Liver (tissue), 9 donors: ENCODE results near the gene C1R. TPM values are rescaled to one million over a fixed set of nuclear protein-coding genes. Genes with fewer than 3 reads are reported as not detected.

Source experiments
- DNase-seq: peaks from one replicate; pipeline ENCODE4 v3.0.0-alpha.2; 2017; ENCODE audit warnings: low spot score
- H3K27ac ChIP-seq, 2 donors: one replicate each; pipeline ENCODE4 v1.7.0; 2013; ENCODE audit warnings: inconsistent platforms in 2 of 2, low read length in 2 of 2, control low read depth in 1 of 2, low read depth in 1 of 2, mild to moderate bottlenecking in 1 of 2
- H3K27me3 ChIP-seq, 4 donors: one replicate each; pipeline versions ENCODE4 v1.6.1 to v1.7.0; 2013; ENCODE audit warnings: low read length in 3 of 4, inconsistent platforms in 1 of 4, mild to moderate bottlenecking in 1 of 4, moderate library complexity in 1 of 4; ENCODE audit not compliant: control insufficient read depth in 4 of 4, insufficient read depth in 4 of 4
- H3K36me3 ChIP-seq, 4 donors: one replicate each; pipeline versions ENCODE4 v1.6.1 to v1.7.0; 2013; ENCODE audit warnings: low read length in 3 of 4, mild to moderate bottlenecking in 3 of 4, low read depth in 1 of 4, moderate library complexity in 1 of 4; ENCODE audit not compliant: control insufficient read depth in 4 of 4, insufficient read depth in 3 of 4
- H3K4me1 ChIP-seq, 4 donors: one replicate each; pipeline versions ENCODE4 v1.6.1 to v1.7.0; 2013; ENCODE audit warnings: low read length in 3 of 4, mild to moderate bottlenecking in 3 of 4, moderate library complexity in 1 of 4; ENCODE audit not compliant: control insufficient read depth in 4 of 4, insufficient read depth in 4 of 4
- H3K4me3 ChIP-seq, 3 donors: one replicate each; pipeline versions ENCODE4 v1.6.1 to v1.7.0; 2013; ENCODE audit warnings: low read length in 3 of 3, control low read depth in 1 of 3, low read depth in 1 of 3, mild to moderate bottlenecking in 1 of 3
- H3K9ac ChIP-seq, 2 donors: one replicate each; pipeline ENCODE4 v1.7.0; 2013; ENCODE audit warnings: low read length in 2 of 2, mild to moderate bottlenecking in 2 of 2, moderate library complexity in 2 of 2, control low read depth in 1 of 2, low read depth in 1 of 2
- H3K9me3 ChIP-seq, 4 donors: one replicate each; pipeline versions ENCODE4 v1.6.1 to v1.7.0; 2013; ENCODE audit warnings: low read length in 3 of 4; ENCODE audit not compliant: control insufficient read depth in 4 of 4
- EGR1 ChIP-seq, 2 donors: IDR thresholded peaks; 2 replicates each; pipeline ENCODE4 v1.6.1; 2016 to 2018; ENCODE audit warnings: antibody characterized with exemption in 2 of 2, low read depth in 2 of 2
- FOXA1 ChIP-seq: IDR thresholded peaks from 2 replicates; pipeline ENCODE4 v1.6.1; 2016; ENCODE audit warnings: antibody characterized with exemption
- FOXA2 ChIP-seq: IDR thresholded peaks from 2 replicates; pipeline ENCODE4 v1.6.1; 2016; ENCODE audit warnings: antibody characterized with exemption
- GABPA ChIP-seq, 2 donors: IDR thresholded peaks in 1 of 2; conservative IDR thresholded peaks in 1 of 2; 2 replicates each; pipeline ENCODE4 v1.6.1; 2016; ENCODE audit warnings: antibody characterized with exemption in 2 of 2, mild to moderate bottlenecking in 1 of 2, moderate library complexity in 1 of 2
- HNF4A ChIP-seq, 2 donors: conservative IDR thresholded peaks; 2 replicates each; pipeline ENCODE4 v1.6.1; 2016; ENCODE audit warnings: antibody characterized with exemption in 2 of 2, mild to moderate bottlenecking in 2 of 2
- HNF4G ChIP-seq: IDR thresholded peaks from 2 replicates; pipeline ENCODE4 v1.6.1; 2016; ENCODE audit warnings: antibody characterized with exemption
- JUND ChIP-seq, 2 donors: IDR thresholded peaks; 2 replicates each; pipeline ENCODE4 v1.6.1; 2016; ENCODE audit warnings: antibody characterized with exemption in 2 of 2
- NR2F2 ChIP-seq: IDR thresholded peaks from 2 replicates; pipeline ENCODE4 v1.6.1; 2016; ENCODE audit warnings: antibody characterized with exemption
- RAD21 ChIP-seq, 2 donors: IDR thresholded peaks; 2 replicates each; pipeline ENCODE4 v1.6.1; 2016; ENCODE audit warnings: antibody characterized with exemption in 2 of 2, mild to moderate bottlenecking in 2 of 2
- RXRA ChIP-seq, 2 donors: IDR thresholded peaks; 2 replicates each; pipeline ENCODE4 v1.6.1; 2017 to 2018; ENCODE audit warnings: antibody characterized with exemption in 2 of 2, mild to moderate bottlenecking in 1 of 2
- SP1 ChIP-seq: IDR thresholded peaks from 2 replicates; pipeline ENCODE4 v1.6.1; 2018; ENCODE audit warnings: antibody characterized with exemption, mild to moderate bottlenecking
- TAF1 ChIP-seq: conservative IDR thresholded peaks from 2 replicates; pipeline ENCODE4 v1.6.1; 2016; ENCODE audit warnings: antibody characterized with exemption, mild to moderate bottlenecking
- whole genome bisulfite sequencing: extraction: QIAGEN DNeasy Blood & Tissue Kit; methylation state at CpG from one replicate; pipeline ENCODE4 v1.1.7; 2013; 5-methylcytosine and 5-hydroxymethylcytosine counted together
- polyA plus RNA-seq, 2 donors: library from polyadenylated mRNA; stranded (reverse) in 1 of 2; unstranded in 1 of 2; fragments of 200-250 nt in 1 of 2; fragments of >200 nt in 1 of 2; fragmentation: Nextera tagmentation in 1 of 2; extraction: Ambion mirVana in 1 of 2; gene quantifications; one replicate each; pipeline versions ENCODE4 v1.2.1 to v1.2.3, GENCODE V29; 2013 to 2015
- total RNA-seq, 2 donors: library from RNA; depleted of rRNA; stranded (reverse); fragments of >200 nt; gene quantifications; one replicate each; pipeline ENCODE4 v1.2.3, GENCODE V29; 2014
- TF ChIP-seq, protein P1 (sequence below): IDR thresholded peaks from 2 replicates; pipeline ENCODE4 v1.6.1; 2016; ENCODE audit warnings: antibody characterized with exemption
- TF ChIP-seq, protein P2 (sequence below): IDR thresholded peaks from 2 replicates; pipeline ENCODE4 v1.6.1; 2016; ENCODE audit warnings: antibody characterized with exemption, mild to moderate bottlenecking
- TF ChIP-seq, protein P3 (sequence below): IDR thresholded peaks from 2 replicates; pipeline ENCODE4 v1.6.1; 2016; ENCODE audit warnings: antibody characterized with exemption
- TF ChIP-seq, protein P4 (sequence below): fragments of 150-350 bp; IDR thresholded peaks from 2 replicates; pipeline ENCODE4 v1.5.1; 2017; ENCODE audit warnings: improper control_type of control experiment, low read depth, low read length; ENCODE audit not compliant: missing input control
- donor health status: healthy.
- donor health status: healthy.
- donor health status: healthy.
- donor health status: healthy.
- donor health status: healthy.

Gene C1R
- total and polyA plus RNA-seq, 4 donors = 211 to 1,822 (median 1,153) TPM

DNA sequence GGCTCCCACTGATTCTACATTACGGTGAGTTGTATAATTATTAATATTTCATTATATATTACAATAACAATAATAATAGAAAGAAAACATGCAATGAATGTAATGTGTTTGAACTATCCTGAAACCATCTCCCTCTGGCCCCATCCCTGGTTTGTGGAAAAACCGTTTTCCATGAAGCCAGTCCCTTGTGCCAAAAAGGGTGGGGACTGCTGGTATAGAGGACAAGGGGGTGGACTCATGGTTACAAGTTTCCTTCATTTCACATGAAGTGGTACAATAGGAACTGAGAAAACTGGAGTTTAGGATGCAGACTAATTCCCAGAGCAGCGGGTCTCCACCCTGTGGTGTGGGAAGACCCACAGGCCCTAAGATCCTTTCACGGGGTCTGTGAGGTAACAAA is 19.8 kb upstream of the C1R start:
- H3K9ac ChIP-seq = no peak overlapping the region
- DNase-seq = no peak
- H3K36me3 ChIP-seq = peaks cover 0 to 3% (median under 1%) of the 10 kb centered on the region in 4 donors
- no peak overlapping the region for H3K4me3 ChIP-seq
- 74% methylated on average over 4 of the region's 4 CpGs for WGBS
- TF ChIP-seq RAD21 (IDR thresholded peaks at IDR 0.05) (peak in 1 of 2 donors; percentile 22), JUND (IDR thresholded peaks at IDR 0.05) (no peak), HNF4A (conservative IDR thresholded peaks at IDR 0.05) (peak in 1 of 2 donors; percentile 25)
- peak overlapping the region in 1 of 2 donors; percentile 39 for H3K27ac ChIP-seq
- H3K9me3 ChIP-seq = no peaks in the 10 kb centered on the region
- no peaks in the 10 kb centered on the region for H3K27me3 ChIP-seq
- H3K4me1 ChIP-seq = peaks cover 4 to 43% (median 33%) of the 10 kb centered on the region in 4 donors

DNA sequence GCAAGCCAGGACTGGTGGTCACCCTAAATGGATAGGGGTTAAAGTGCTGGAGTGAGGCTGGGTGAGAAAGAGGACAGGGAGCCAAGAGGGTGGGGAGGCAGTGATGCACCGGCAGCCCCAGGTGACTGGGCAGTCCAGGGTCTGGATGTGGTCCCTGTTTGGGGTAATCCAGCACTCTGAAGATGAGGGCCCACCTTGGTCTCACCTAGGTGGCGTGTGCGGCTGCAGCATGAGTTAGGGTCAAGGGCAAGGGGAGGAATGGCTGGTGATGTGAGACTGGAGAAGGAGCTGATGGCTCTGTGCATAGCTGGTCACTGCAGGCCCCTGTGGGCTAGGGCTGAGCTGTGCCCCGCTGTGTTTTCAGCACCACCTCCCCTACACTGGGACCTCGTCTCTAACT is 18.4 kb upstream of the C1R start:
- peaks cover 0 to 4% (median 1%) of the 10 kb centered on the region in 4 donors for H3K36me3 ChIP-seq
- TF ChIP-seq JUND (IDR thresholded peaks at IDR 0.05) (no peak), EGR1 (IDR thresholded peaks at IDR 0.05; ENCODE audit: low read depth in 2 of 2) (no peak), NR2F2 (no peak), TAF1 (no peak), GABPA (IDR thresholded peaks at IDR 0.05 in 1 of 2, conservative IDR thresholded peaks at IDR 0.05 in 1 of 2) (no peak), FOXA2 (no peak), FOXA1 (no peak), RAD21 (IDR thresholded peaks at IDR 0.05) (no peak), HNF4A (conservative IDR thresholded peaks at IDR 0.05) (no peak), SP1 (no peak), HNF4G (no peak)
- TF ChIP-seq, protein P1, sequence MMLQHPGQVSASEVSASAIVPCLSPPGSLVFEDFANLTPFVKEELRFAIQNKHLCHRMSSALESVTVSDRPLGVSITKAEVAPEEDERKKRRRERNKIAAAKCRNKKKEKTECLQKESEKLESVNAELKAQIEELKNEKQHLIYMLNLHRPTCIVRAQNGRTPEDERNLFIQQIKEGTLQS = no peak
- H3K4me1 ChIP-seq = peaks cover 4 to 51% (median 35%) of the 10 kb centered on the region in 4 donors
- no peaks in the 10 kb centered on the region for H3K27me3 ChIP-seq
- no peak for DNase-seq
- H3K4me3 ChIP-seq = no peak overlapping the region
- H3K9me3 ChIP-seq = no peaks in the 10 kb centered on the region
- no peak overlapping the region for H3K9ac ChIP-seq
- WGBS = 85% methylated on average over 5 of the region's 5 CpGs
- no peak overlapping the region for H3K27ac ChIP-seq

DNA sequence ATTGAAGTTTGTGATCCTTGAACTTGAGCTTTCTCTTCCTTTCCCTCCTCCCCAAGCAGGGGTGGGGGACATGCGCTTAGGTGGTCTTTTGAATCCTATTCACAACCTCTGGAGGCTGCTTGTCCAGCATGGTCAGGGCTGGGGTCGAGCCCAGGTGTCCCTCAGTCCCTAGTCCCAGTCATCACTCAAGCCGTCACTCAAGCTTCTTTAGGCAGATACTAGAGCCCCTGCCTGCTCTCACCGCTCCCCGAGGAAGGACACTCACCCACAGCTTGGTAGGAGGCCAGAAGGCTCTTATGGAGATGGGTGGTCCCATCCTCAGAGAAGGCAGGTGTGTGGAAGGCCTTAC is 17.3 kb upstream of the C1R start:
- H3K4me1 ChIP-seq = peaks cover 4 to 55% (median 36%) of the 10 kb centered on the region in 4 donors
- H3K27ac ChIP-seq = peak overlapping the region; percentile 84 to 94
- 58% methylated on average over 5 of the region's 5 CpGs for WGBS
- no peaks in the 10 kb centered on the region for H3K9me3 ChIP-seq
- peak overlapping the region; percentile 75 to 90 (median 85) for H3K4me3 ChIP-seq
- no peak for DNase-seq
- no peak for TF ChIP-seq RAD21 (IDR thresholded peaks at IDR 0.05)
- TF ChIP-seq TAF1 = no peak
- TF ChIP-seq NR2F2 = no peak
- TF ChIP-seq GABPA (IDR thresholded peaks at IDR 0.05 in 1 of 2, conservative IDR thresholded peaks at IDR 0.05 in 1 of 2) = no peak
- peak overlapping the region; percentile 34 to 36 for H3K9ac ChIP-seq
- no peaks in the 10 kb centered on the region for H3K27me3 ChIP-seq
- peaks cover 0 to 6% (median 0%) of the 10 kb centered on the region in 4 donors for H3K36me3 ChIP-seq

DNA sequence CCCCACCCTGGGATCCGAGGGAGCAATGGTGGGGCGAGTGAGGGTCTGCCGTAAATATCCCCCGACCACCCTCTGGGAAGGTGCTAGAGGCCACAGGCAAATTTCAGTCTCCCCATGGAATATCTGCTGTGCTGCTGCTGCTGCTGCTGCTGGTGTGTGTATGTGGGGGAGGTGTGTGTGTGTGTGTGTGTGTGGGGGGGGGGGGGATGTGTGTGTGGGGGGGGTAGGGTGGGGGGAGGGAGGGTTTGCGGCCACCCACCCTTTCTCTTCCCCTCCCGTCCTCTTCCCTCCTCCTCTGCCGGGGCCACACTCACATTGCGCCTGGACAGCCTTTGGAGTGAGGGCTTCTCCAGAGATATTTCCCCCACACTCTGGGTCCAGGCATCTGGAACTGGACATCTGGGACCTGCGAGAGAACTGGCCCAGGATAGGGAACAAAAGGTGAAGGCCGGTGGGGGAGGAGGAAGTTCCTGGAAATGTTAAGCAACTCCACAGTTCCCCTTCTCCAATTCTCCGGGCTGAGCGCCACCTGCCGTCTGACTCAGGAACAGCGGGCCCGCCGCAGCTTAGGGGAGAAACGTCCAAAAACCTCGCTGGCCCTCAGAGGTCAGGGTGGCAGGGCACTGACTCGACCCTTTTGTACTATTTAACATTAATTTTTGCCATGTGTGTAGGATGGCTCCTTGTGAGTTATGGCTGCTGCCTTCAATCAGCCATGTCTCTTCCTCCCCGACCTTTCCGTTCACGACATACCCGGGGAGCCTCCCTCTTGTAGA is 16.7 kb upstream of the C1R start, which contains the start of gene C1RL:
Gene C1RL (minus strand): TSS at position 419 of the 776 bp plus-strand sequence. CDS start 34 bp downstream, at position 385.
- H3K9ac ChIP-seq = peak within 1 kb of the TSS; percentile 76 to 84
- H3K27me3 ChIP-seq = no peaks in the 10 kb centered on the region
- 6% methylated on average over 23 of the region's 23 CpGs for WGBS
- peak within 1 kb of the TSS; percentile 84 to 94 for H3K27ac ChIP-seq
- peaks cover 7 to 60% (median 40%) of the 10 kb centered on the region in 4 donors for H3K4me1 ChIP-seq
- DNase-seq = peak; percentile 93
- no peaks in the 10 kb centered on the region for H3K9me3 ChIP-seq
- peak within 1 kb of the TSS; percentile 75 to 90 (median 85) for H3K4me3 ChIP-seq
- peaks cover 2 to 9% (median 2%) of the 10 kb centered on the region in 4 donors for H3K36me3 ChIP-seq
- TF ChIP-seq HNF4A (conservative IDR thresholded peaks at IDR 0.05) = peak; percentile 82 to 85
- TF ChIP-seq, protein P2, sequence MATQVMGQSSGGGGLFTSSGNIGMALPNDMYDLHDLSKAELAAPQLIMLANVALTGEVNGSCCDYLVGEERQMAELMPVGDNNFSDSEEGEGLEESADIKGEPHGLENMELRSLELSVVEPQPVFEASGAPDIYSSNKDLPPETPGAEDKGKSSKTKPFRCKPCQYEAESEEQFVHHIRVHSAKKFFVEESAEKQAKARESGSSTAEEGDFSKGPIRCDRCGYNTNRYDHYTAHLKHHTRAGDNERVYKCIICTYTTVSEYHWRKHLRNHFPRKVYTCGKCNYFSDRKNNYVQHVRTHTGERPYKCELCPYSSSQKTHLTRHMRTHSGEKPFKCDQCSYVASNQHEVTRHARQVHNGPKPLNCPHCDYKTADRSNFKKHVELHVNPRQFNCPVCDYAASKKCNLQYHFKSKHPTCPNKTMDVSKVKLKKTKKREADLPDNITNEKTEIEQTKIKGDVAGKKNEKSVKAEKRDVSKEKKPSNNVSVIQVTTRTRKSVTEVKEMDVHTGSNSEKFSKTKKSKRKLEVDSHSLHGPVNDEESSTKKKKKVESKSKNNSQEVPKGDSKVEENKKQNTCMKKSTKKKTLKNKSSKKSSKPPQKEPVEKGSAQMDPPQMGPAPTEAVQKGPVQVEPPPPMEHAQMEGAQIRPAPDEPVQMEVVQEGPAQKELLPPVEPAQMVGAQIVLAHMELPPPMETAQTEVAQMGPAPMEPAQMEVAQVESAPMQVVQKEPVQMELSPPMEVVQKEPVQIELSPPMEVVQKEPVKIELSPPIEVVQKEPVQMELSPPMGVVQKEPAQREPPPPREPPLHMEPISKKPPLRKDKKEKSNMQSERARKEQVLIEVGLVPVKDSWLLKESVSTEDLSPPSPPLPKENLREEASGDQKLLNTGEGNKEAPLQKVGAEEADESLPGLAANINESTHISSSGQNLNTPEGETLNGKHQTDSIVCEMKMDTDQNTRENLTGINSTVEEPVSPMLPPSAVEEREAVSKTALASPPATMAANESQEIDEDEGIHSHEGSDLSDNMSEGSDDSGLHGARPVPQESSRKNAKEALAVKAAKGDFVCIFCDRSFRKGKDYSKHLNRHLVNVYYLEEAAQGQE = peak; percentile 75
- peak; percentile 92 to 96 for TF ChIP-seq RXRA (IDR thresholded peaks at IDR 0.05)
- TF ChIP-seq NR2F2 = peak; percentile 99
- TF ChIP-seq HNF4G = peak; percentile 60
- TF ChIP-seq TAF1 = peak; percentile 74
- peak; percentile 7 for TF ChIP-seq FOXA2
- TF ChIP-seq, protein P3, sequence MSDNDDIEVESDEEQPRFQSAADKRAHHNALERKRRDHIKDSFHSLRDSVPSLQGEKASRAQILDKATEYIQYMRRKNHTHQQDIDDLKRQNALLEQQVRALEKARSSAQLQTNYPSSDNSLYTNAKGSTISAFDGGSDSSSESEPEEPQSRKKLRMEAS = peak; percentile 91
- peak; percentile 53 for TF ChIP-seq FOXA1
- peak; percentile 94 for TF ChIP-seq SP1
- TF ChIP-seq, protein P4, sequence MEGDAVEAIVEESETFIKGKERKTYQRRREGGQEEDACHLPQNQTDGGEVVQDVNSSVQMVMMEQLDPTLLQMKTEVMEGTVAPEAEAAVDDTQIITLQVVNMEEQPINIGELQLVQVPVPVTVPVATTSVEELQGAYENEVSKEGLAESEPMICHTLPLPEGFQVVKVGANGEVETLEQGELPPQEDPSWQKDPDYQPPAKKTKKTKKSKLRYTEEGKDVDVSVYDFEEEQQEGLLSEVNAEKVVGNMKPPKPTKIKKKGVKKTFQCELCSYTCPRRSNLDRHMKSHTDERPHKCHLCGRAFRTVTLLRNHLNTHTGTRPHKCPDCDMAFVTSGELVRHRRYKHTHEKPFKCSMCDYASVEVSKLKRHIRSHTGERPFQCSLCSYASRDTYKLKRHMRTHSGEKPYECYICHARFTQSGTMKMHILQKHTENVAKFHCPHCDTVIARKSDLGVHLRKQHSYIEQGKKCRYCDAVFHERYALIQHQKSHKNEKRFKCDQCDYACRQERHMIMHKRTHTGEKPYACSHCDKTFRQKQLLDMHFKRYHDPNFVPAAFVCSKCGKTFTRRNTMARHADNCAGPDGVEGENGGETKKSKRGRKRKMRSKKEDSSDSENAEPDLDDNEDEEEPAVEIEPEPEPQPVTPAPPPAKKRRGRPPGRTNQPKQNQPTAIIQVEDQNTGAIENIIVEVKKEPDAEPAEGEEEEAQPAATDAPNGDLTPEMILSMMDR = peak; percentile 100
